Lower leg skin (tissue), 4 donors: ENCODE results near the gene SSTR5. TPM values are rescaled to one million over a fixed set of nuclear protein-coding genes. Genes with fewer than 3 reads are reported as not detected.
"Not testable (repeated sequence)": the region's sequence is repeated elsewhere in the genome, so short reads cannot be mapped to it uniquely, and the experiment has no call there.

ENCODE experiments used
- DNase-seq, 2 donors: peaks; one replicate each; pipeline ENCODE4 v3.0.0-alpha.2; 2019; ENCODE audit warnings: low spot score in 2 of 2
- H3K4me3 ChIP-seq: fragments of 200-600 bp; sonication (generic); 2 replicates; pipeline ENCODE4 v1.5.1; 2017; ENCODE audit warnings: mild to moderate bottlenecking, low read depth; ENCODE audit not compliant: poor library complexity, severe bottlenecking
- POLR2A ChIP-seq, 2 donors: fragments of 450-650 bp; IDR thresholded peaks; one replicate each; pipeline ENCODE4 v1.6.1; 2016 to 2017; ENCODE audit warnings: antibody characterized with exemption in 2 of 2, mild to moderate bottlenecking in 1 of 2, moderate library complexity in 1 of 2
- WGBS, 2 donors: methylation state at CpG; one replicate each; pipeline ENCODE4 v1.1.5; 2018; 5-methylcytosine and 5-hydroxymethylcytosine counted together
- intact Hi-C: fragments of 100-400 bp; cut with DNase I; formaldehyde crosslinking; loops from one replicate; pipeline ENCODE4 v1.15.0; 2023; ENCODE audit warnings: low total_unique reads
- total RNA-seq, 4 donors: library from RNA; depleted of rRNA; stranded (reverse); fragments of >200 nt; gene quantifications; one replicate each; pipeline ENCODE4 v1.1.0, GENCODE V29; 2016
- TF ChIP-seq, protein P1 (sequence below), 3 donors: fragments of 450-650 bp; IDR thresholded peaks; one replicate each; pipeline ENCODE4 v1.5.1; 2016; ENCODE audit warnings: antibody characterized with exemption in 3 of 3, mild to moderate bottlenecking in 3 of 3, moderate library complexity in 2 of 3

The SSTR5 gene
- total RNA-seq, 4 donors from 2014 or later = 0.36 TPM; not detected in 3

DNA sequence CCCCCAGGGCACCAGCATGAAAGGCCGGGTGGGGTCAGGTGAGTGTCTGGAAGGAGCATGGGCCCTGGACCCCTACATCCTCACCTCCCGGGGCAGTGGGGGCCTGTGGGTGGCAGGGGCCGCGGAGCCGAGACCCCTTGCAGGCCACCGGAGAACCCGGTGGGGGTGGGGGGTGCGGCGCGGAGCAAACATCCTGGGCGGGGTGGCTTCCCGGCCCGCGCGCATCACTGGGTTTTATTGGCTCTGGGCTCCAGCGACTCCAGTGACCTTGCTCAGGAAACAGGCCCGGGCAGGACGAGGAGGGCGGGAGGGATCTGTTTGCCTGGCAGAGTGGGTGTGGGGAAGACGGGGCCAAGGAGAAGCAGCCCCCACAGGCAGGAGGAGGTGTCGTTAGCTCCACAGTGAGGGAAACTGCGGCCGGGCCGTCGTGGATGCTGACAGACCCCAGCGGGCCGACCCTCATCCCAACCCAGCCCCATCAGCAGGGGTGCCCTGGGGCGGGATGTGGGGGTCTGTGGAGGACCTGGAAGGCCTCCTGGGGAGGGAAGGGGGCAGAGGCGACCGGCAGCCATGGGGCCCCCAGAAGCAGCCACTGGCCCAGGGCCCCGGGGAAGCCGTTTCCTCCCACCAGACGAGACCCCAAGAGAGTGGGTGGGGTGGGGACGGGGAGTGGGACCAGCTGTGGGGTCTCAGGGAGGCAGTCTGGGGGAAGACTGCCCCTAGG is 10.6 kb downstream of the SSTR5 start:
- WGBS, 2 donors = 25 to 26% methylated on average over 27 to 32 of the region's 34 CpGs
- no peak for TF ChIP-seq POLR2A (IDR thresholded peaks at IDR 0.05)
- TF ChIP-seq, protein P1, sequence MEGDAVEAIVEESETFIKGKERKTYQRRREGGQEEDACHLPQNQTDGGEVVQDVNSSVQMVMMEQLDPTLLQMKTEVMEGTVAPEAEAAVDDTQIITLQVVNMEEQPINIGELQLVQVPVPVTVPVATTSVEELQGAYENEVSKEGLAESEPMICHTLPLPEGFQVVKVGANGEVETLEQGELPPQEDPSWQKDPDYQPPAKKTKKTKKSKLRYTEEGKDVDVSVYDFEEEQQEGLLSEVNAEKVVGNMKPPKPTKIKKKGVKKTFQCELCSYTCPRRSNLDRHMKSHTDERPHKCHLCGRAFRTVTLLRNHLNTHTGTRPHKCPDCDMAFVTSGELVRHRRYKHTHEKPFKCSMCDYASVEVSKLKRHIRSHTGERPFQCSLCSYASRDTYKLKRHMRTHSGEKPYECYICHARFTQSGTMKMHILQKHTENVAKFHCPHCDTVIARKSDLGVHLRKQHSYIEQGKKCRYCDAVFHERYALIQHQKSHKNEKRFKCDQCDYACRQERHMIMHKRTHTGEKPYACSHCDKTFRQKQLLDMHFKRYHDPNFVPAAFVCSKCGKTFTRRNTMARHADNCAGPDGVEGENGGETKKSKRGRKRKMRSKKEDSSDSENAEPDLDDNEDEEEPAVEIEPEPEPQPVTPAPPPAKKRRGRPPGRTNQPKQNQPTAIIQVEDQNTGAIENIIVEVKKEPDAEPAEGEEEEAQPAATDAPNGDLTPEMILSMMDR (IDR thresholded peaks at IDR 0.05) = no peak
- DNase-seq = no peak
- no peak overlapping the region for H3K4me3 ChIP-seq
- intact Hi-C loops = no loop called here

DNA sequence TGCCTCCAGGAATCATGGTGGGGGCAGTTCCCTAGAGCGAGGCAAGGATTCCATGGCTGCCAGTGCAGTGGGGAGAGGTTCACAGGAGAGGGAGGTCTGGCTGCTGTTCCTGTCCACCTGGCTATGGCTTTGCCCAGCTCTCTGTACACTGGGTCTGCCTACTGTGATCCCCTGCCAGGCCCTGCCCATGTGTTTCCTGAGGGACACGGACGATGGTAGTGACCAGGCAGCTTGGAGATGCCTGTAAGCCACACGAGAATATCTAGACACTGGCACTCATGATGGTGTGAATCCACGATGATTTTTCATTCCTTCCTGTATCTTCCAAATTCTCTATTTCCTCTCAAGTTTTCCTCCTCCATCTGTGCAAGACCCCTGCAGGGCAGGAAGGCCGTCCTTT is 12.4 kb downstream of the SSTR5 start:
- WGBS, 2 donors = 88 to 89% methylated on average over 6 of the region's 6 CpGs
- DNase-seq = no peak
- intact Hi-C loops = no loop called here
- no peak overlapping the region for H3K4me3 ChIP-seq
- no peak for TF ChIP-seq POLR2A (IDR thresholded peaks at IDR 0.05)
- TF ChIP-seq, protein P1 (IDR thresholded peaks at IDR 0.05) = no peak

DNA sequence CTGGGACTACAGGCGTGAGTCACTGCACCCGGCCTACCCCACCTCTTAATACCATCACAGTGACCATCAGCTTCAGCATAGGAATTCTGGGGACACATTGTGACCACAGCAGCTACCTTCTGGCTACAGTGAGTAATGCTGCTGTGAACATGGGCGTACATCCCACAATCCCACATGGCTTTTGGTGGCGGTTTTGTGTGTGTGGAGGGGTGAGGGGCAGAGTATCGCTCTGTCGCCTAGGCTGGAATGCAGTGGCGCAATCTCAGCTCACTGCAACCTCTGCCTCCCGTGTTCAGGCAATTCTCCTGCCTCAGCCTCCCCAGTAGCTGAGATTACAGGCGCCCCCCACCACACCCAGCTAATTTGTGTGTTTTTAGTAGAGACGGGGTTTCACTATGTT is 13.9 kb downstream of the SSTR5 start:
- H3K4me3 ChIP-seq, intact Hi-C loops, DNase-seq: not testable (repeated sequence)
- WGBS, 2 donors = 90 to 91% methylated on average over 10 of the region's 10 CpGs

- H3K4me3 ChIP-seq = no peak overlapping the region
- DNase-seq = no peak
- intact Hi-C loops = no loop called here
- 67 to 74% methylated on average over 35 to 38 of the region's 40 CpGs for WGBS, 2 donors
- no peak for TF ChIP-seq POLR2A (IDR thresholded peaks at IDR 0.05)
- TF ChIP-seq, protein P1 (IDR thresholded peaks at IDR 0.05) = no peak
These were observed 16.0 kb downstream of the SSTR5 start for GRCh38 chr16:1088295-1089170.

GRCh38 chr16:1089439-1089821 is 16.9 kb downstream of the SSTR5 start:
- 33 to 38% methylated on average over 7 to 9 of the region's 17 CpGs for WGBS, 2 donors
- TF ChIP-seq POLR2A (IDR thresholded peaks at IDR 0.05) = no peak
- TF ChIP-seq, protein P1 (IDR thresholded peaks at IDR 0.05) = no peak
- intact Hi-C loops = no loop called here
- H3K4me3 ChIP-seq = no peak overlapping the region
- no peak for DNase-seq
